Left lung (tissue), 10 donors: ENCODE measurements around the gene PCMTD2. TPM values are rescaled to one million over a fixed set of nuclear protein-coding genes. Genes with fewer than 3 reads are reported as not detected.
"Not testable (repeated sequence)": the region's sequence is repeated elsewhere in the genome, so short reads cannot be mapped to it uniquely, and the experiment has no call there.

Experiments used
- ATAC-seq: fragments of 200-7000 bp; cut with Tn5 transposase; one replicate; pipeline ENCODE4 v1.9.1; 2020; ENCODE audit warnings: moderate library complexity
- DNase-seq, 4 donors: peaks; one replicate each; pipeline ENCODE4 v3.0.0-alpha.2; 2013 to 2020
- H3K27ac ChIP-seq, 2 donors: fragments of 200-600 bp; sonication (generic) in 1 of 2; one replicate each; pipeline versions ENCODE4 v1.5.0 to v1.8.0; 2020 to 2021
- H3K27me3 ChIP-seq, 2 donors: fragments of 200-600 bp; sonication (generic) in 1 of 2; one replicate each; pipeline versions ENCODE4 v1.5.0 to v1.8.0; 2020 to 2021
- H3K36me3 ChIP-seq, 2 donors: fragments of 200-600 bp; sonication (generic) in 1 of 2; one replicate each; pipeline versions ENCODE4 v1.5.0 to v1.8.0; 2020 to 2021
- H3K4me1 ChIP-seq, 2 donors: fragments of 200-600 bp; one replicate each; pipeline ENCODE4 v1.8.0; 2021
- H3K4me3 ChIP-seq, 2 donors: fragments of 200-600 bp; sonication (generic) in 1 of 2; one replicate each; pipeline versions ENCODE4 v1.5.0 to v1.8.0; 2020 to 2021; ENCODE audit warnings: mild to moderate bottlenecking in 1 of 2
- H3K9me3 ChIP-seq, 2 donors: fragments of 200-600 bp; sonication (generic) in 1 of 2; one replicate each; pipeline versions ENCODE4 v1.5.0 to v1.8.0; 2020 to 2021
- intact Hi-C, 2 donors: fragments of 100-400 bp; cut with DNase I; formaldehyde crosslinking; loops; one replicate each; pipeline versions ENCODE4 v1.11.2 to v1.14.2; 2022
- polyA plus RNA-seq, 6 donors: library from polyadenylated mRNA; unstranded; fragments of 120-200 nt; gene quantifications; one replicate each; pipeline ENCODE4 v1.2.1, GENCODE V29; 2013; ENCODE audit not compliant: insufficient read length in 6 of 6
- total RNA-seq, 2 donors: library from RNA; stranded (reverse); fragmentation: NEBNext Ultra II Directional; extraction: Animal tissue kit (Norgen Biotek cat#: 25700); gene quantifications; one replicate each; pipeline ENCODE4 v1.2.1, GENCODE V29; 2021
- TF ChIP-seq, protein P1 (sequence below), 2 donors: fragments of 200-600 bp; sonication (generic) in 1 of 2; IDR thresholded peaks; one replicate each; pipeline versions ENCODE4 v1.5.0 to v1.8.0; 2021; ENCODE audit warnings: antibody characterized with exemption in 2 of 2
- donor health status: DM: no; HTN: yes; CAD: no.
- donor health status: DM: no; HTN: no; CAD: no.

PCMTD2 gene
- total and polyA plus RNA-seq, 8 donors: 31.6 to 163 (median 124) TPM

DNA sequence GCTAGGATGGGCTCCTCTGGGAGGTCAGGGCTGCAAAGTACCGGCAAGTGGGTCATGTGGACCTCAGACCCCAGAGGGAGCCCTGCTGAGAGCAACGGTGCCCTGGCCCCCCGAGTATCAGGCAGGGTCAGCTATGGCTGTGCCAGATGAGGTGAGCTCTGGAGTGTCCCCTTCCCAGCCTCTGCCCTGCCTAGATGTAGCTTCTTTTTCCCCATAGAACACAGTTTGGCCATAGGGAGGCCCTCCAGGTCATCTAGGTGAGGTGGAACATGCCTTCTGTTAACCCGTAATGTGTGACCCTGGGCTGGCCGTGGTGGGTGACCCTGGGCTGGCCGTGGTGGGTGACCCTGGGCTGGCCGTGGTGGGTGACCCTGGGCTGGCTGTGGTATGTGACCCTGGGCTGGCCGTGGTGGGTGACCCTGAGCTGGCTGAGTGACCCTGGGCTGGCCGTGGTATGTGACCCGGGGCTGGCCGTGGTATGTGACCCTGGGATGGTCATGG, 21.2 kb upstream of the PCMTD2 start:
- ATAC-seq (no peak), DNase-seq (no peak)
- intact Hi-C loops: no loop called here
- Histone ChIP-seq H3K4me3 (no peak overlapping the region), H3K4me1 (no peaks in the 10 kb centered on the region), H3K9me3 (no peaks in the 10 kb centered on the region), H3K27ac (no peak overlapping the region), H3K36me3 (no peaks in the 10 kb centered on the region), H3K27me3 (no peaks in the 10 kb centered on the region)
- TF ChIP-seq, protein P1, sequence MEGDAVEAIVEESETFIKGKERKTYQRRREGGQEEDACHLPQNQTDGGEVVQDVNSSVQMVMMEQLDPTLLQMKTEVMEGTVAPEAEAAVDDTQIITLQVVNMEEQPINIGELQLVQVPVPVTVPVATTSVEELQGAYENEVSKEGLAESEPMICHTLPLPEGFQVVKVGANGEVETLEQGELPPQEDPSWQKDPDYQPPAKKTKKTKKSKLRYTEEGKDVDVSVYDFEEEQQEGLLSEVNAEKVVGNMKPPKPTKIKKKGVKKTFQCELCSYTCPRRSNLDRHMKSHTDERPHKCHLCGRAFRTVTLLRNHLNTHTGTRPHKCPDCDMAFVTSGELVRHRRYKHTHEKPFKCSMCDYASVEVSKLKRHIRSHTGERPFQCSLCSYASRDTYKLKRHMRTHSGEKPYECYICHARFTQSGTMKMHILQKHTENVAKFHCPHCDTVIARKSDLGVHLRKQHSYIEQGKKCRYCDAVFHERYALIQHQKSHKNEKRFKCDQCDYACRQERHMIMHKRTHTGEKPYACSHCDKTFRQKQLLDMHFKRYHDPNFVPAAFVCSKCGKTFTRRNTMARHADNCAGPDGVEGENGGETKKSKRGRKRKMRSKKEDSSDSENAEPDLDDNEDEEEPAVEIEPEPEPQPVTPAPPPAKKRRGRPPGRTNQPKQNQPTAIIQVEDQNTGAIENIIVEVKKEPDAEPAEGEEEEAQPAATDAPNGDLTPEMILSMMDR (IDR thresholded peaks at IDR 0.05): no peak

DNA sequence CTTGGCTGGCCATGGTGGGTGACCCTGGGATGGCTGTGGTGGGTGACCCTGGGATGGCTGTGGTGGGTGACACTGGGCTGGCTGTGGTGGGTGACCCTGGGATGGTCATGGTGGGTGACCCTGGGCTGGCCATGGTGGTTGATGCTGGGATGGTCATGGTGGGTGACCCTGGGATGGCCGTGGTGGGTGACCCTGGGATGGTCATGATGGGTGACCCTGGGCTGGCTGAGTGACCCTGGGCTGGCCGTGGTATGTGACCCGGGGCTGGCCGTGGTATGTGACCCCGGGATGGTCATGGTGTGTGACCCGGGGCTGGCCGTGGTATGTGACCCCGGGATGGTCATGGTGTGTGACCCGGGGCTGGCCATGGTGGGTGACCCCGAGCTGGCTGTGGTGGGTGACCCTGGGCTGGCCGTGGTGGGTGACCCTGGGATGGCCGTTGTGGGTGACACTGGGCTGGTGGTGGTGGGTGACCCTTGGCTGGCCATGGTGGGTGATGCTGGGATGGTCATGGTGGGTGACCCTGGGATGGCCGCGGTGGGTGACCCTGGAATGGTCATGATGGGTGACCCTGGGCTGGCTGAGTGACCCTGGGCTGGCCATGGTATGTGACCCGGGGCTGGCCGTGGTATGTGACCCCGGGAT, 20.5 kb upstream of the PCMTD2 start:
- H3K27ac ChIP-seq, H3K4me3 ChIP-seq, DNase-seq, H3K9me3 ChIP-seq, ATAC-seq, H3K27me3 ChIP-seq, H3K36me3 ChIP-seq, intact Hi-C loops, H3K4me1 ChIP-seq: not testable (repeated sequence)

DNA sequence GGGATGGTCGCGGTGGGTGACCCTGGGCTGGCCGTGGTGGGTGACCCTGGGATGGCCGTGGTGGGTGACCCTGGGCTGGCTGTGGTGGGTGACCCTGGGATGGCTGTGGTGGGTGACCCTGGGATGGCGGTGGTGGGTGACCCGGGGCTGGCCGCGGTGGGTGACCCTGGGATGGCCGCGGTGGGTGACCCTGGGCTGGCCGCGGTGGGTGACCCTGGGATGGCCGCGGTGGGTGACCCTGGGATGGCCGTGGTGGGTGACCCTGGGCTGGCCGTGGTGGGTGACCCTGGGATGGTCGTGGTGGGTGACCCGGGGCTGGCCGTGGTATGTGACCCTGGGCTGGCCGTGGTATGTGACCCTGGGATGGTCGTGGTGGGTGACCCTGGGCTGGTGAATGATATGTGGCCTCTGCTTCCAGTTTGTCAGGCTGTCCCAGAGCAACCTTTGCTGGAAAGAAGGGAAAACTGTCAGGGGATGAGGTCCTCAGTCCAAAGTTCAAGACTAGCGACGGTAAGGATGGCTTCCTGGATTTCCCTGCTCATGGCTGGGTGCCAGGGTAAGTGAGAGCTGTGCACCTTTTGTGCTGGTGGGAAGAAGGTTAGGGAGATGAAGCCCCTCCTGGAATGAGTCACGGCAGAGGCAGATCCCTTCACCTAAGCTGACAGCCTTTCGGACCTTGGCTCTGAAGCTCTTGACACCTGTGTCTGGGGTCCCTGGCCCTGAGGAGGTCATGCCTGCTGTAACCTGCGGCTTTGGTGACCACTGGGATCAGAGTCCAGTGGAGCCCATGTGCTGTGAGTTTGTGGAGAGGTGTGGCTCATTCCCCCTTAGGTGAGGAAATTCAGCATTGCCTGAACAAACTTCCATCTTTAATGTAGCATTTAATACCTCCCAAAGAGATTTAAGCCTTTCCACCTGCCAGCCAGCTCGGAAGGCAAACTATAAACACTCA, 19.1 kb upstream of the PCMTD2 start:
- no peaks in the 10 kb centered on the region for H3K27me3 ChIP-seq
- no peak overlapping the region for H3K27ac ChIP-seq
- no peak for DNase-seq
- no peak overlapping the region for H3K4me3 ChIP-seq
- no peaks in the 10 kb centered on the region for H3K4me1 ChIP-seq
- no peak for ATAC-seq
- intact Hi-C loops: no loop called here
- TF ChIP-seq, protein P1 (IDR thresholded peaks at IDR 0.05): no peak
- no peaks in the 10 kb centered on the region for H3K36me3 ChIP-seq
- H3K9me3 ChIP-seq: no peaks in the 10 kb centered on the region

DNA sequence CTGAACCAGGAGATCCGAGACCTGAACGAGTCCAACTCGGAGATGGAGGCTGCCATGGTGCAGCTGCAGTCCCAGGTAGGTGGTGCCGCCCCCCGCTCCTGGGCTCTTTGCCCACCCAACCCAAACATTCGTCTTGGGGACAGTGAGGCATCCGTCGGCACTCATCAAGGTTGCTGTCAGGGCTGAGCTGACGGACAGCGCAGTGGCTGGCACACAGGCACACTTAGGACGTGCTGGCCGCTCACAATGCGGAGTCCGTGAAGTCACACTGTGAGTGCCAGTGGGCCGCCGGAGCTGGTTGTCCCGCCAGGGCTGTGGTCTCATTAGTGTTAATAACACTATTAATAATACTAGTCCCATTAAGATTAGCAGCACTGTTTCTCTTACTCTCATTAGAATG, 18.2 kb upstream of the PCMTD2 start:
- intact Hi-C loops: no loop called here
- TF ChIP-seq, protein P1 (IDR thresholded peaks at IDR 0.05): no peak

DNA sequence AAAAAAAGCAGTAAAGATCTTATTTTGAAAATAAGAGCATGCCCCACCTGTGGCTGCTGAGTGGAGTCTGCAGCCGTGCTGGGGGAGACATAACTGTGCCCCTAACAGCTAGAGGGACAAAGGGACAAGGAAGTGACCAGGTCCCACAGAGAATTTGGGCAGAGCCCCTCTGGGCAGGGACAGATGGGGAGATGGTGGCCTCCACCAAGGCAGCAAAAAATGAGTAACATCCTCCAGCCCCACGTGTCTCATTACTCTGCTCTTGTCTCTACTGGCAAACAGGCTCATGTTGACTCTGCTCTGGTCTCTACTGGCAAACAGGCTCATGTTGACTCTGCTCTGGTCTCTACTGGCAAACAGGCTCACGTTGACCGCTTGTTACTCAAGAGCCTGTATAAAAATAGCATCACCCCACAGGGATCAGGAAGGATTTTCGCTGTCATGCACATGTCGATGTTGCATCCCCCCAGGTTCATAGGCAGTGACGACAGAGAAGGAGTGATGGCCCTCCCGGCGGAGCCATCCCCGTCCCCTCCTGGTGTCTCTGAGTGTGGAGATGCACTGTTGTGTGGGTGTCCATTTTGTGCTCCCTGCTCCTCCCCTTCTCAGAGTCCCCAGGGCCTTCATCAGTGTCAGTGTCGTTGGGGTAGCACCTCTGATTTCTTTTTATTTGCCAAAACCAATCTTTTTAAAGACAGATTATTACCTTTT, 17.3 kb upstream of the PCMTD2 start:
- Histone ChIP-seq H3K27me3 (no peaks in the 10 kb centered on the region), H3K36me3 (no peaks in the 10 kb centered on the region), H3K9me3 (no peaks in the 10 kb centered on the region), H3K4me1 (no peaks in the 10 kb centered on the region), H3K4me3 (no peak overlapping the region), H3K27ac (no peak overlapping the region)
- TF ChIP-seq, protein P1 (IDR thresholded peaks at IDR 0.05): no peak
- intact Hi-C loops: no loop called here
- DNase-seq (peak in 1 of 4 donors; percentile 9), ATAC-seq (no peak)

More for the DNA sequence above, 18.2 kb upstream of the PCMTD2 start:
- Histone ChIP-seq H3K27me3 (no peaks in the 10 kb centered on the region), H3K4me3 (no peak overlapping the region), H3K36me3 (no peaks in the 10 kb centered on the region), H3K4me1 (no peaks in the 10 kb centered on the region), H3K9me3 (no peaks in the 10 kb centered on the region), H3K27ac (no peak overlapping the region)
- DNase-seq: peak in 1 of 4 donors; percentile 27
- no peak for ATAC-seq
